Calu3 (cell line): Measurements from ENCODE around the gene ASB1. TPM values are rescaled to one million over a fixed set of nuclear protein-coding genes. Genes with fewer than 3 reads are reported as not detected.

Experiments
- BruUV-seq: library from RNA; stranded (reverse); fragments of 400-500 nt; replicated peaks from 2 replicates; lab custom pipeline; 2021; lab: Mats Ljungman, UMichigan
- CTCF ChIA-PET: fragments of 300-600 bp; sonication (Branson Sonifier 250); formaldehyde crosslinking; loops from one replicate; lab custom pipeline; 2022; ENCODE audit warnings: antibody characterized with exemption; lab: Charles Lee
- DNase-seq: peaks from one replicate; pipeline ENCODE4 v3.0.0; 2022
- H3K27ac Mint-ChIP-seq: one replicate; pipeline ENCODE4 v1.8.0; 2022; ENCODE audit warnings: mixed read lengths; ENCODE audit not compliant: unreplicated experiment
- H3K27me3 Mint-ChIP-seq: one replicate; pipeline ENCODE4 v1.8.0; 2022; ENCODE audit warnings: mixed read lengths; ENCODE audit not compliant: unreplicated experiment
- H3K36me3 Mint-ChIP-seq: one replicate; pipeline ENCODE4 v1.8.0; 2022; ENCODE audit warnings: mild to moderate bottlenecking, moderate library complexity, mixed read lengths; ENCODE audit not compliant: insufficient read depth, unreplicated experiment
- H3K4me1 Mint-ChIP-seq: one replicate; pipeline ENCODE4 v1.8.0; 2022; ENCODE audit warnings: mild to moderate bottlenecking, low read depth, mixed read lengths; ENCODE audit not compliant: unreplicated experiment
- H3K4me3 Mint-ChIP-seq: one replicate; pipeline ENCODE4 v1.8.0; 2022; ENCODE audit warnings: mild to moderate bottlenecking, low read depth, moderate library complexity, mixed read lengths; ENCODE audit not compliant: unreplicated experiment
- H3K9me3 Mint-ChIP-seq: one replicate; pipeline ENCODE4 v1.8.0; 2022; ENCODE audit warnings: low read depth, mixed read lengths; ENCODE audit not compliant: unreplicated experiment
- CTCF ChIP-seq: fragments of 200-600 bp; IDR thresholded peaks from one replicate; pipeline ENCODE4 v1.8.0; 2022; ENCODE audit warnings: antibody characterized with exemption; ENCODE audit not compliant: unreplicated experiment
- intact Hi-C: fragments of 100-400 bp; cut with micrococcal nuclease; formaldehyde crosslinking; loops from one replicate; pipeline ENCODE4 v1.10.0; 2022; ENCODE audit not compliant: unreplicated experiment
- total RNA-seq: library from RNA; stranded (reverse); gene quantifications from 2 replicates; pipeline ENCODE4 v1.2.3, GENCODE V29; 2022

ASB1 gene
- total RNA-seq, 1 experiment from 2014 or later = 71.6 TPM

DNA sequence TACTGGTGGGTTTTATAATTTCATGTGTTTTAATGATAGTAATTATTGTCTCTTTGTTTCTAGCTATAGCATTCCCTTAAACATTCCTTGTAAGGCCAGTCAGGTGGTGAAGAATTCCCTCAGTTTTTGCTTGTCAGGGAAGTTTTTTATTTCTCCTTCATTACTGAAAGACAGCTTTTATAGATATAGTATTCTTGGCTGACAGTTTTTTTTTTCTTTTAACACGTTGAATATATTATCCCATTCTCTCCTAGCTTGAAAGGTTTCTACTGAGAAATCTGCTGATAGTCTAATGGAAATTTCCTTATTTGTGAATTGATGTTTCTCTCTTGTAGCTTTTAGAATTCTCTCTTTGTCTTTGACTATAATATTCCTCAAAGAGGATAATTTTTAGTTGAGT, 46.8 kb downstream of the ASB1 start:
- H3K4me3 Mint-ChIP-seq = no peak overlapping the region
- CTCF ChIA-PET = interaction anchor here (0.7 kb wide), 1 partner anchor 8 kb away, joined by 4 read pairs; no protein-coding TSS in a partner anchor
- DNase-seq = no peak
- H3K27me3 Mint-ChIP-seq = no peaks in the 10 kb centered on the region
- TF ChIP-seq CTCF = no peak
- H3K27ac Mint-ChIP-seq = no peak overlapping the region
- BruUV-seq = no TSS peak
- H3K36me3 Mint-ChIP-seq = no peaks in the 10 kb centered on the region
- no peaks in the 10 kb centered on the region for H3K4me1 Mint-ChIP-seq
- intact Hi-C loops = no loop called here
- peaks cover 10% of the 10 kb centered on the region for H3K9me3 Mint-ChIP-seq

GRCh38 chr2:238475034-238475433, 48.3 kb downstream of the ASB1 start:
- Mint-ChIP-seq H3K27ac (no peak overlapping the region), H3K4me1 (no peaks in the 10 kb centered on the region), H3K36me3 (no peaks in the 10 kb centered on the region), H3K27me3 (no peaks in the 10 kb centered on the region), H3K9me3 (peaks cover 5% of the 10 kb centered on the region), H3K4me3 (no peak overlapping the region)
- TF ChIP-seq CTCF = no peak
- CTCF ChIA-PET = no interaction called here
- DNase-seq = no peak
- intact Hi-C loops = no loop called here
- no TSS peak for BruUV-seq

- Mint-ChIP-seq H3K36me3 (no peaks in the 10 kb centered on the region), H3K27me3 (no peaks in the 10 kb centered on the region), H3K4me1 (no peaks in the 10 kb centered on the region), H3K9me3 (peaks cover 7% of the 10 kb centered on the region), H3K4me3 (no peak overlapping the region), H3K27ac (no peak overlapping the region)
- no peak for TF ChIP-seq CTCF
- DNase-seq = no peak
- BruUV-seq = no TSS peak
- intact Hi-C loops = no loop called here
- CTCF ChIA-PET = interaction anchor here (0.6 kb wide), 1 partner anchor 614 kb away, joined by 4 read pairs; no protein-coding TSS in a partner anchor
Measured at GRCh38 chr2:238475566-238475965, 48.8 kb downstream of the ASB1 start.

- Mint-ChIP-seq H3K9me3 (peaks cover 7% of the 10 kb centered on the region), H3K27me3 (no peaks in the 10 kb centered on the region), H3K4me1 (no peaks in the 10 kb centered on the region), H3K4me3 (no peak overlapping the region), H3K27ac (no peak overlapping the region), H3K36me3 (no peaks in the 10 kb centered on the region)
- DNase-seq = no peak
- TF ChIP-seq CTCF = no peak
- CTCF ChIA-PET = interaction anchor here (0.6 kb wide), 1 partner anchor 613 kb away, joined by 4 read pairs; no protein-coding TSS in a partner anchor
- BruUV-seq = no TSS peak
- intact Hi-C loops = no loop called here
Measured at GRCh38 chr2:238476258-238476657, 49.5 kb downstream of the ASB1 start.
